Lower lobe of right lung (tissue), 2 donors: Measurements from ENCODE around the gene SLC30A10. TPM values are rescaled to one million over a fixed set of nuclear protein-coding genes. Genes with fewer than 3 reads are reported as not detected.
"Not testable (repeated sequence)": the region's sequence is repeated elsewhere in the genome, so short reads cannot be mapped to it uniquely, and the experiment has no call there.

Source experiments
- ATAC-seq, 2 donors: fragments of 200-7000 bp; cut with Tn5 transposase; one replicate each; pipeline ENCODE4 v1.9.1; 2020 to 2022; ENCODE audit warnings: mild to moderate bottlenecking in 2 of 2, moderate library complexity in 2 of 2
- DNase-seq: peaks from one replicate; pipeline ENCODE4 v3.0.0-alpha.2; 2020
- H3K27ac ChIP-seq: fragments of 200-600 bp; one replicate; pipeline ENCODE4 v1.8.0; 2022
- H3K27me3 ChIP-seq: fragments of 200-600 bp; one replicate; pipeline ENCODE4 v1.8.0; 2022; ENCODE audit warnings: low read depth
- H3K36me3 ChIP-seq: fragments of 200-600 bp; one replicate; pipeline ENCODE4 v1.8.0; 2022; ENCODE audit warnings: mild to moderate bottlenecking
- H3K4me1 ChIP-seq: fragments of 200-600 bp; one replicate; pipeline ENCODE4 v1.8.0; 2022
- H3K4me3 ChIP-seq: fragments of 200-600 bp; one replicate; pipeline ENCODE4 v1.8.0; 2022; ENCODE audit warnings: mild to moderate bottlenecking
- H3K9me3 ChIP-seq: fragments of 200-600 bp; one replicate; pipeline ENCODE4 v1.8.0; 2022
- CTCF ChIP-seq: fragments of 200-600 bp; IDR thresholded peaks from one replicate; pipeline ENCODE4 v1.8.0; 2022; ENCODE audit warnings: antibody characterized with exemption, mild to moderate bottlenecking
- intact Hi-C: fragments of 100-400 bp; cut with DNase I; formaldehyde crosslinking; loops from one replicate; pipeline ENCODE4 v1.11.0; 2022
- total RNA-seq: library from RNA; stranded (reverse); fragmentation: NEBNext Ultra II Directional; extraction: Animal tissue kit (Norgen Biotek cat#: 25700); gene quantifications from one replicate; pipeline ENCODE4 v1.2.1, GENCODE V29; 2021
- donor health status: DM: no; HTN: yes; CAD: no; lungs with severe emphysema.

Gene SLC30A10
- total RNA-seq, 1 donor from 2014 or later = not detected

GRCh38 chr1:219900882-219901281 lies 27.5 kb downstream of the SLC30A10 start:
- H3K36me3 ChIP-seq = no peaks in the 10 kb centered on the region
- TF ChIP-seq CTCF = no peak
- DNase-seq (no peak), ATAC-seq (no peak)
- H3K27ac ChIP-seq = no peak overlapping the region
- H3K4me1 ChIP-seq = no peaks in the 10 kb centered on the region
- no peaks in the 10 kb centered on the region for H3K27me3 ChIP-seq
- H3K4me3 ChIP-seq = no peak overlapping the region
- intact Hi-C loops = no loop called here
- no peaks in the 10 kb centered on the region for H3K9me3 ChIP-seq

GRCh38 chr1:219900201-219900600 lies 28.2 kb downstream of the SLC30A10 start:
- TF ChIP-seq CTCF = no peak
- no peaks in the 10 kb centered on the region for H3K27me3 ChIP-seq
- no peaks in the 10 kb centered on the region for H3K36me3 ChIP-seq
- DNase-seq (no peak), ATAC-seq (no peak)
- intact Hi-C loops = no loop called here
- no peaks in the 10 kb centered on the region for H3K9me3 ChIP-seq
- no peak overlapping the region for H3K27ac ChIP-seq
- no peaks in the 10 kb centered on the region for H3K4me1 ChIP-seq
- H3K4me3 ChIP-seq = no peak overlapping the region

GRCh38 chr1:219898375-219898774 lies 30.0 kb downstream of the SLC30A10 start:
- no peak for DNase-seq
- H3K4me3 ChIP-seq = no peak overlapping the region
- no peaks in the 10 kb centered on the region for H3K4me1 ChIP-seq
- H3K27ac ChIP-seq = no peak overlapping the region
- ATAC-seq = no peak
- intact Hi-C loops = no loop called here
- H3K36me3 ChIP-seq = no peaks in the 10 kb centered on the region
- no peaks in the 10 kb centered on the region for H3K9me3 ChIP-seq
- no peaks in the 10 kb centered on the region for H3K27me3 ChIP-seq
- TF ChIP-seq CTCF = no peak

- ATAC-seq (no peak), DNase-seq (no peak)
- H3K4me3 ChIP-seq = no peak overlapping the region
- intact Hi-C loops = no loop called here
- no peaks in the 10 kb centered on the region for H3K27me3 ChIP-seq
- TF ChIP-seq CTCF = no peak
- H3K9me3 ChIP-seq = no peaks in the 10 kb centered on the region
- H3K4me1 ChIP-seq = no peaks in the 10 kb centered on the region
- no peaks in the 10 kb centered on the region for H3K36me3 ChIP-seq
- no peak overlapping the region for H3K27ac ChIP-seq
Measured at GRCh38 chr1:219897914-219898313, 30.4 kb downstream of the SLC30A10 start.

GRCh38 chr1:219892271-219892670 lies 36.1 kb downstream of the SLC30A10 start:
- H3K9me3 ChIP-seq, H3K4me3 ChIP-seq, H3K36me3 ChIP-seq, H3K4me1 ChIP-seq, H3K27ac ChIP-seq, ATAC-seq, DNase-seq, H3K27me3 ChIP-seq, intact Hi-C loops: not testable (repeated sequence)

- H3K27ac ChIP-seq, H3K9me3 ChIP-seq, H3K4me1 ChIP-seq, H3K36me3 ChIP-seq, intact Hi-C loops, DNase-seq, H3K27me3 ChIP-seq, H3K4me3 ChIP-seq, ATAC-seq: not testable (repeated sequence)
Measured at GRCh38 chr1:219891846-219892245, 36.5 kb downstream of the SLC30A10 start.

- H3K36me3 ChIP-seq, H3K9me3 ChIP-seq, H3K27ac ChIP-seq, H3K4me1 ChIP-seq, DNase-seq, H3K27me3 ChIP-seq, intact Hi-C loops, H3K4me3 ChIP-seq, ATAC-seq: not testable (repeated sequence)
Measured at GRCh38 chr1:219888667-219889066, 39.7 kb downstream of the SLC30A10 start.
